ENCODE data around the gene SETD3.

DNA sequence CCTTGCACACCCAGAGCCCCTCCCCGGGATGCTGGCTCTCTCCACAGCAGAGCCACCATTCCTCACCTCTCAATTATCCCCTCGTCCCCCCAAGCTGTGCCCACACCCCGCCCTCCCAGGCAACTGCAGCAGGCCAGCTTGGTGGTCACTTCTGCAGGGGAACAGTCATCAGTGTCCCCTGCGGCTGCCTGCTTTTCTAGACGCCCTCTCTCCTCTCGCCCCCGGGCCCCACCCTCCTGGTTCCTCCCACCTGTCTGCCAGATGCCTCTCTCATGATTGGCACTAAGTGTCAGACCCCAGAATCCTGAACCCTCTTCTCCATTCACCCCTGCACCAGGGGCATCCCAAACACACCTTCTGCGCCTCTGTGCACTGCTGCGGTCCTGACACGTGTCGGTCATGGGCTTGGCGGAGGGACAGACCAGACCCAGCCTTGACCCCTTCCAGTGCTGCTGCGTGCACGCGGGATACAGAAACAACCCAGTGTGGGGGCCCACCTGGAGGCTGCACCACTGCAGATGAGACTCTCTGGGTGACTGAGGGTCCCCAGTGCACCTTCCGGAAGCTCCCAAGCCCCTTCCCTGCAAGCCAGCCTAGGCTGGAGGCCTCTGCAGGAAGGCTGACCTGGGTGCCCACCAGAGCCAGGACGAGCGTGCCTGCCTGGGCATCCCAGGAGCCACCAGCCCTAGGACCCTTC lies 99.5 kb downstream of the SETD3 start:
- TF ChIP-seq POLR2A (IDR thresholded peaks at IDR 0.05) (no peak), EP300 (IDR thresholded peaks at IDR 0.05) (no peak), POLR2AphosphoS5 (IDR thresholded peaks at IDR 0.05) (no peak)
- TF ChIP-seq, protein P1, sequence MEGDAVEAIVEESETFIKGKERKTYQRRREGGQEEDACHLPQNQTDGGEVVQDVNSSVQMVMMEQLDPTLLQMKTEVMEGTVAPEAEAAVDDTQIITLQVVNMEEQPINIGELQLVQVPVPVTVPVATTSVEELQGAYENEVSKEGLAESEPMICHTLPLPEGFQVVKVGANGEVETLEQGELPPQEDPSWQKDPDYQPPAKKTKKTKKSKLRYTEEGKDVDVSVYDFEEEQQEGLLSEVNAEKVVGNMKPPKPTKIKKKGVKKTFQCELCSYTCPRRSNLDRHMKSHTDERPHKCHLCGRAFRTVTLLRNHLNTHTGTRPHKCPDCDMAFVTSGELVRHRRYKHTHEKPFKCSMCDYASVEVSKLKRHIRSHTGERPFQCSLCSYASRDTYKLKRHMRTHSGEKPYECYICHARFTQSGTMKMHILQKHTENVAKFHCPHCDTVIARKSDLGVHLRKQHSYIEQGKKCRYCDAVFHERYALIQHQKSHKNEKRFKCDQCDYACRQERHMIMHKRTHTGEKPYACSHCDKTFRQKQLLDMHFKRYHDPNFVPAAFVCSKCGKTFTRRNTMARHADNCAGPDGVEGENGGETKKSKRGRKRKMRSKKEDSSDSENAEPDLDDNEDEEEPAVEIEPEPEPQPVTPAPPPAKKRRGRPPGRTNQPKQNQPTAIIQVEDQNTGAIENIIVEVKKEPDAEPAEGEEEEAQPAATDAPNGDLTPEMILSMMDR (IDR thresholded peaks at IDR 0.05) = no peak

Measured in stomach (tissue), 4 donors.